D721Med (cell line): ENCODE data around the gene SFTA2.
"Not testable (repeated sequence)": the region's sequence is repeated elsewhere in the genome, so short reads cannot be mapped to it uniquely, and the experiment has no call there.

Experiments used
- DNase-seq: peaks from one replicate; pipeline ENCODE4 v3.0.0; 2011; ENCODE audit warnings: low spot score; ENCODE audit not compliant: insufficient read length
- FAIRE-seq: peaks from 2 replicates; lab custom pipeline; 2011; peaks lifted over from hg19 to GRCh38; lab: Jason Lieb, UNC
- TF ChIP-seq, protein P1 (sequence below): IDR thresholded peaks from 2 replicates; pipeline ENCODE4 v1.5.1; 2012; ENCODE audit warnings: mild to moderate bottlenecking, control low read depth; ENCODE audit not compliant: insufficient read depth; ENCODE audit errors: missing control alignments

The SFTA2 gene

DNA sequence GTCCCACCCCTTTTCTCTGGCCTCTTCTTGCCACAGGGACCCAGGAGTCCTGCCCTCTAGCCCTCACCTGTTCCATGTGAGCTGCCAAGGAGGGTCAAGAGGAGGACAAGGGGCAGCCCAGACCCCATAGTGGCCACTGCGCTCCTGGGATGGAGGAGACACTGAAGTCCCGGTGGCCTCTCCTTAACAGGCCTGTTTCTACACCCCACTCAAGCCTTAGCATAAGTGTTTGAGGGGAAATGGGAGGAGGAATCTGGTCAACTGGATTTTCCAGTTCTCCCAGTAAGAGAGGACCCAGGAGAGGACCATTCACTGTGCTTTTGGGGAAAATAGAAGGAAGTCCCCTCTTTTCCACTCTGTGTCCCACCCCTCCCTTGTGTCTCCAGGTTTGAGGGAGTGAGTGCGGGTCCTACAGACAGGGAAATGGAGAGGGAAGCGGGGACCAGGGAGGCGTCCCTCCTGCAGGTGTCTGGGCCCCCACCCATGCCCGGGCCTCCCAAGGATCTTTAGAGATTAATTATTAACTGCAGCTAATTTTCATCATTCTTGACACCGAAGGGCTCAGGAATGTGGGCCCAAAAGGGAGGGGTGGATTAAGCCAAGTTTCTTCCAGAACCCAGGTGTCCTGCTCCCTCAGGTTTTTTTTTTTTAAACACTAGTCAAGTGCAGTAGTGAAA lies at the start of gene SFTA2:
Gene SFTA2, minus strand, starts transcription at position 202 of the 677 bp plus-strand sequence. Its CDS starts 74 bp downstream, at position 128.
- DNase-seq (no peak), FAIRE-seq (no peak)
- TF ChIP-seq, protein P1, sequence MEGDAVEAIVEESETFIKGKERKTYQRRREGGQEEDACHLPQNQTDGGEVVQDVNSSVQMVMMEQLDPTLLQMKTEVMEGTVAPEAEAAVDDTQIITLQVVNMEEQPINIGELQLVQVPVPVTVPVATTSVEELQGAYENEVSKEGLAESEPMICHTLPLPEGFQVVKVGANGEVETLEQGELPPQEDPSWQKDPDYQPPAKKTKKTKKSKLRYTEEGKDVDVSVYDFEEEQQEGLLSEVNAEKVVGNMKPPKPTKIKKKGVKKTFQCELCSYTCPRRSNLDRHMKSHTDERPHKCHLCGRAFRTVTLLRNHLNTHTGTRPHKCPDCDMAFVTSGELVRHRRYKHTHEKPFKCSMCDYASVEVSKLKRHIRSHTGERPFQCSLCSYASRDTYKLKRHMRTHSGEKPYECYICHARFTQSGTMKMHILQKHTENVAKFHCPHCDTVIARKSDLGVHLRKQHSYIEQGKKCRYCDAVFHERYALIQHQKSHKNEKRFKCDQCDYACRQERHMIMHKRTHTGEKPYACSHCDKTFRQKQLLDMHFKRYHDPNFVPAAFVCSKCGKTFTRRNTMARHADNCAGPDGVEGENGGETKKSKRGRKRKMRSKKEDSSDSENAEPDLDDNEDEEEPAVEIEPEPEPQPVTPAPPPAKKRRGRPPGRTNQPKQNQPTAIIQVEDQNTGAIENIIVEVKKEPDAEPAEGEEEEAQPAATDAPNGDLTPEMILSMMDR = no peak

DNA sequence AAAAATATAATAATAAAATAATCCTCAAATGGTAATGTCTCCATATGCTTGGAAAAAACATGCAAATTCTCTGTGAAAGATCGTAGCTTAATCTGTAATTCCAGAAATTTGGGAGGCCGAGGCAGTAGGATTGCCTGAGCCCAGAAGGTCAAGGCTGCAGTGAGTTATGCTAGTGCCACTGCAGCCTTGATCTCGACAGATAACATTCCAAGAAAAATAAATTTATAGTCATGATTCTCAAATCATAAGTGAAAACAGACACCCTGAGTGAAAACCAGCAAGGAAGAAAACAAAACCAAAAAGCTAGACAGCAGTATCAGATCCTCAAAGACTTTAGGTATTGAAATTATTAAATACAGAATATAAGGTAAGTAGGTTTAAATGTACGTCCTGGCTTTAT lies 47.7 kb upstream of the SFTA2 start:
- TF ChIP-seq, protein P1 = no peak
- FAIRE-seq = no peak
- no peak for DNase-seq

- FAIRE-seq = no peak
- no peak for DNase-seq
Observed at GRCh38 chr6:30979141-30979540, 47.2 kb upstream of the SFTA2 start.

GRCh38 chr6:30974490-30975252 lies 42.7 kb upstream of the SFTA2 start:
- DNase-seq (no peak), FAIRE-seq (no peak)
- TF ChIP-seq, protein P1 = no peak

More at GRCh38 chr6:30979141-30979540, 47.2 kb upstream of the SFTA2 start:
- TF ChIP-seq, protein P1 = no peak

GRCh38 chr6:30972816-30973215 lies 40.8 kb upstream of the SFTA2 start:
- FAIRE-seq (no peak), DNase-seq (no peak)
- TF ChIP-seq, protein P1 = no peak

DNA sequence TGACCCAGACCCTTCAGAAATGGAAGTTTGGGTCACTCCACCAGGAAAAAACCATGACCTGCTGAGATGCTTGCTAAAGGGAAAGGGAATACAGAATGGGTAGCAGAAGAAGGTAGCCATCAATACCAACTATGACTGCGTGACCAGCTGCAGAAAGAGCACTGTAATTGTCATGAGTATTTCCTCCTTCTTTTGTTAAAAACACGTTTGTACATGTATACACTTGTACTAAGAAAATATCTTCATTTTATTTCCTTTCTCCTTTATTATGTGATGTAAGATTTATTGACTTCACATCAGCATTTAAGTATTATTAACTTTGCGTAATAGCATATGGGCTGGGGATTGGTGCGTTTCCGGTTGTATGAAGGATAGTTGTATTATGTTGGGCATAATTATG lies 39.0 kb upstream of the SFTA2 start:
- TF ChIP-seq, protein P1 = no peak
- FAIRE-seq (no peak), DNase-seq (no peak)

DNA sequence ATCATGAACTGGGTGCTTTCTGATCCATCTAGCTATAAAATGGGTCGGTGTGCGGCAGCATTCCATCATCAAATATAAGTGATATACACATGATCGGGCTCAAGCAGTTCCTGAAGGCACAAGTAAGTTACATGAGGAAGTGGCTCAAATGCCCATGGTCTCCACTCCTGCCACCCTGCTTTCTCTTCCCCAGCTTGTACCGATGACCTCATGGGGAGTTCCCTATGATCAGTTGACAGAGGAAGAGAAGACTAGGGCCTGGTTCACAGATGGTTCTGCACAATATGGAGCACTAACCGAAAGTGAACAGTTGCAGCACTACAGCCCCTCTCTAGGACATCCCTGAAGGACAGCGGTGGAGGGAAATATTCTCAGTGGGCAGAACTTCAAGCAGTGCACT lies 37.2 kb upstream of the SFTA2 start:
- not testable (repeated sequence) for FAIRE-seq

More for the DNA sequence above, 37.2 kb upstream of the SFTA2 start:
- not testable (repeated sequence) for DNase-seq
